Right kidney (tissue), 9 donors: ENCODE results near the gene NDUFB8.
"Not testable (repeated sequence)": the region's sequence is repeated elsewhere in the genome, so short reads cannot be mapped to it uniquely, and the experiment has no call there.

ENCODE experiments used
- DNase-seq: peaks from one replicate; pipeline ENCODE4 v3.0.0-alpha.2; 2016
- long read RNA-seq, 8 donors: transcript quantifications; one replicate each; lab custom pipeline, GENCODE V29; 2026

The NDUFB8 gene
- long read RNA-seq, donor 1, transcript NDUFB8-204 (2 exons, 390 nt): minor isoform, 98 of 404 reads
- long read RNA-seq, donor 1, transcript NDUFB8-205 (4 exons, 829 nt): minor isoform, 17 of 404 reads
- long read RNA-seq, donor 1, transcript NDUFB8-201 (5 exons, 671 nt): major isoform, 180 of 404 reads
- long read RNA-seq, donor 1, partial matches to known transcripts: 101 of 404 reads
- long read RNA-seq, donor 1, other reads (novel, unspliced or antisense): 0 of 404 reads
- long read RNA-seq, donor 2, transcript NDUFB8-204 (2 exons, 390 nt): minor isoform, 64 of 271 reads
- long read RNA-seq, donor 2, transcript NDUFB8-201 (5 exons, 671 nt): major isoform, 107 of 271 reads
- long read RNA-seq, donor 2, partial matches to known transcripts: 90 of 271 reads
- long read RNA-seq, donor 2, other reads (novel, unspliced or antisense): 0 of 271 reads
- long read RNA-seq, donor 3, transcript NDUFB8-204 (2 exons, 390 nt): minor isoform, 21 of 163 reads
- long read RNA-seq, donor 3, transcript NDUFB8-207 (3 exons, 602 nt): minor isoform, 5 of 163 reads
- long read RNA-seq, donor 3, transcript NDUFB8-201 (5 exons, 671 nt): major isoform, 75 of 163 reads
- long read RNA-seq, donor 3, partial matches to known transcripts: 55 of 163 reads
- long read RNA-seq, donor 3, other reads (novel, unspliced or antisense): 0 of 163 reads
- long read RNA-seq, donor 4, transcript NDUFB8-201 (5 exons, 671 nt): major isoform, 115 of 252 reads
- long read RNA-seq, donor 4, transcript NDUFB8-204 (2 exons, 390 nt): minor isoform, 42 of 252 reads
- long read RNA-seq, donor 4, transcript NDUFB8-205 (4 exons, 829 nt): minor isoform, 10 of 252 reads
- long read RNA-seq, donor 4, partial matches to known transcripts: 80 of 252 reads
- long read RNA-seq, donor 4, other reads (novel, unspliced or antisense): 0 of 252 reads
- long read RNA-seq, donor 5, transcript NDUFB8-205 (4 exons, 829 nt): minor isoform, 12 of 340 reads
- long read RNA-seq, donor 5, transcript NDUFB8-201 (5 exons, 671 nt): major isoform, 161 of 340 reads
- long read RNA-seq, donor 5, transcript NDUFB8-204 (2 exons, 390 nt): minor isoform, 51 of 340 reads
- long read RNA-seq, donor 5, partial matches to known transcripts: 107 of 340 reads
- long read RNA-seq, donor 5, other reads (novel, unspliced or antisense): 0 of 340 reads
- long read RNA-seq, donor 6, transcript NDUFB8-201 (5 exons, 671 nt): major isoform, 148 of 329 reads
- long read RNA-seq, donor 6, transcript NDUFB8-205 (4 exons, 829 nt): minor isoform, 16 of 329 reads
- long read RNA-seq, donor 6, transcript NDUFB8-204 (2 exons, 390 nt): minor isoform, 59 of 329 reads
- long read RNA-seq, donor 6, partial matches to known transcripts: 102 of 329 reads
- long read RNA-seq, donor 6, other reads (novel, unspliced or antisense): 0 of 329 reads
- long read RNA-seq, donor 7, transcript NDUFB8-204 (2 exons, 390 nt): minor isoform, 73 of 440 reads
- long read RNA-seq, donor 7, transcript NDUFB8-205 (4 exons, 829 nt): minor isoform, 15 of 440 reads
- long read RNA-seq, donor 7, transcript NDUFB8-207 (3 exons, 602 nt): minor isoform, 6 of 440 reads
- long read RNA-seq, donor 7, transcript NDUFB8-201 (5 exons, 671 nt): major isoform, 203 of 440 reads
- long read RNA-seq, donor 7, partial matches to known transcripts: 138 of 440 reads
- long read RNA-seq, donor 7, other reads (novel, unspliced or antisense): 0 of 440 reads
- long read RNA-seq, donor 8, transcript NDUFB8-207 (3 exons, 602 nt): minor isoform, 5 of 266 reads
- long read RNA-seq, donor 8, transcript NDUFB8-204 (2 exons, 390 nt): minor isoform, 40 of 266 reads
- long read RNA-seq, donor 8, transcript NDUFB8-205 (4 exons, 829 nt): minor isoform, 10 of 266 reads
- long read RNA-seq, donor 8, transcript NDUFB8-201 (5 exons, 671 nt): major isoform, 132 of 266 reads
- long read RNA-seq, donor 8, partial matches to known transcripts: 78 of 266 reads
- long read RNA-seq, donor 8, other reads (novel, unspliced or antisense): 0 of 266 reads

DNA sequence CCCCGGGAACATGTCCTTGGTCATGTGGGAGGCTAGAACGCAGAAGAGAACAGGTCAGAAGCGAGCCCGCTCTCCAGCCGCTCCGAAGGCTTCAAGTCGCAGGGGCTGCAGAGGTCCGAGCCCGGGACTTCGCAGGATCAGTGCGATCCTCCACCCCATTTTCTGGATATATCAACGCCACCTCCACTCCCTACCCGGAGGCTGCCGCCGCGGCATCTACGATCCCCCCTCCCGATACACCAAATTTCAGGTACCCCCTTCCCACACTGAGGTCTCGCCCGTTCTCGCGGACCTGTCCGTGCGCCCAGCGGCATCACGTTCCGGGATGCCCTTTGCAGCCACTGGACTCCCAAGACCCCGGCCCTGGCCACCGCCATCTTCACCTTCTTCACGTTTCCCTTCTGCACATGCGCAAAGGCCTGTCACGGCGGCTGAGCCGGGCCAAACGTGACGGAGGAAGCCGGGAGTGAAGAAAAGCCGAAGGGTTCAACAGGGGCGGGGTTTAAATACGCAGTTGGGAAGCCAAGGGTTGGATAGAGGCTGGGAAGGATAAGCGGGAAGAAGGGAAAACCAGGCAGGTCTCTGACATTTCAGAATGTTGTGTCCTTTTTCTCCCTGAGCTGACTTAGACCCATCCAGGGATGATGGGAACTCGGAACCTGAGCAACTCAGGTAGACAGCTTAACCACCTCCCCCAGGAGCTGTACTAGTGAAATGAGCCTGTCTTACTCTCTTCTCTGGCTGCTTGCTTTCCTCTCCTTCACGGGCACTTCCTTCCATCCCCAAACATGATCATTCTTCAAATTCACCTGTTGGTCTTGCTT lies at the start of gene NDUFB8:
TSS of gene NDUFB8 (minus strand) at position 397 of the 824 bp plus-strand sequence. CDS start at position 377, 20 bp downstream.
- DNase-seq: peak; percentile 92

GRCh38 chr10:100576282-100576635 lies 46.6 kb upstream of the NDUFB8 start:
- no peak for DNase-seq

- DNase-seq: no peak
Observed at GRCh38 chr10:100575585-100576281, 46.1 kb upstream of the NDUFB8 start.

- DNase-seq: not testable (repeated sequence)
Observed at GRCh38 chr10:100575146-100575545, 45.5 kb upstream of the NDUFB8 start.

DNA sequence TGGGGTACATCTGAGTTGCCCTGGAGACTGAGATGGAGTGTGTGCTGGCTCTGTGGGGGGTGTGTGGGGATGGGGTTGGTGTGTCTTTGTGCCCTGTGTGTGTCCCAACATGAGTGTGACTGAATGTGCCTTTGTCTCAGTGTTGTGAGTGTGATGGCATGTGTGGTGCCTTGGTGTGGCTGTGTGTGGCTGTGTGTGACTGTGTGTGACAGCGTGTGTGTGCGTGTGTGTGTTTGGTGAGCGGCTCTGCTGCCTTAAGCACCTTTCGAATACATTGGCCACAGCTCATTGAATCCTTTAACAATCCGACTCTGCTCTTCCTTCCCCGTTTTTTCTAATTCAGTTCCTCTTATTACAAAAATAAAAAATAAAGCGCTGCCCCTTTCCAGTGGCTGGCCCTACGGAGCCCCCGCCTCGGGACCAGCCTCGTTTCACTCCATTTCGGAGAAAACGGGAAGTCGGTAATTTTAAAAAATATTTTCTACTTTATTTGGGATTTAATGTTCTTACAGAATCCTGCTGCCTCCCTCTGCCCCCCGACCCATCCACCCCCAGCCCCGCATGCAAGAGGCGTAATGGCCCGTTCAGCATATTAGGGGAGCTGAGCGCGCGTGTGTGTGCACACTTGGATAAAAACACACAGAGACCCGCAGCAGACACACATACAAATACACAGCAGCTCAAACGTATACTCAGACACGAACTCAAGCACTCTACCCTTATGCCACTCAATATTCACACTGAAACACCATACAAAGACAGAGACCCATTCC lies 41.6 kb upstream of the NDUFB8 start:
- DNase-seq: peak; percentile 39

GRCh38 chr10:100570506-100570905 lies 40.8 kb upstream of the NDUFB8 start:
- DNase-seq: no peak

GRCh38 chr10:100569687-100570481 lies 40.2 kb upstream of the NDUFB8 start:
- DNase-seq: peak; percentile 76

GRCh38 chr10:100568912-100569311 lies 39.2 kb upstream of the NDUFB8 start:
- DNase-seq: no peak

DNA sequence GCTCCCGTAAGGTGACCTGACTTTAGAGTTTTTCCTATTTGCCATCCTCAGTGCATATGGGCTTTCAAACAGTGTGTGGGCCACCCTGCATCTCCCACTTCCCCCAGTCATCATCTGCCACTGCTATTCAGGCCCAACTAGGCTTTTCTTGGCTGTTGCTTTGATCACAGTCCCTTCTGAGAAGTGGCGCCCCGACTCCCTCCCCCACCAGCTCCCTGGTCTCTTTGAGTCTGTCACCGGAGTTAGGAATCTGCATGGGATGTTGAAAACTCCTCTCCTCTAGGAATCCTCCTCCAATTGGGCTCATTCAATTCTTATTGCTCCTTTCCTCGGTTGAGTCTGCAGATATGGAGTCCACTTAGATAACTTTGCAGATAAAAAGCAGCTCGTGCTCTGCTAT lies 38.2 kb upstream of the NDUFB8 start:
- no peak for DNase-seq

DNA sequence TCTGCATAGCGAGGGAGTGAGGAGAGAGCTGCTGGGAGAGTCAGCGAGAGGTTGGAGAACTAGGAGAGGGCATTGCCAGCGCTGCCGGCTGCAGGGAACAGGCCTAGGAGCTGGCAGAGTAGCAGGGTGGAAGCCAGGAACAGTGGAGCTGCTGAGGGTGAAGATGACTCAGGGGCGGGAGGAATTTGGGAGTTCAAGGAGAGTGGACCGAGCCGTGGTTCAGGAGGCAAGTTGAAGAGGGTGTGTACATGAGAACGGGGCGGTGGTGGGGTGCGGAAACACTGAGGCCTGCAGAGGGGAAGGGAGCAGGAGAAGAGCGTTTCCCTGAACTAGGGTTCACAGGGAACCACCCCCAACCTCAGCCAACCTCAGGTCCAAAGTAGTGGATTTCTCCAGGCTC lies 37.6 kb upstream of the NDUFB8 start:
- no peak for DNase-seq

GRCh38 chr10:100566561-100566960 lies 36.9 kb upstream of the NDUFB8 start:
- no peak for DNase-seq

GRCh38 chr10:100565206-100565985 lies 35.7 kb upstream of the NDUFB8 start:
- no peak for DNase-seq

GRCh38 chr10:100562008-100562672 lies 32.5 kb upstream of the NDUFB8 start:
- peak; percentile 81 for DNase-seq

- no peak for DNase-seq
Observed at GRCh38 chr10:100561005-100561404, 31.3 kb upstream of the NDUFB8 start.

GRCh38 chr10:100560248-100560647 lies 30.6 kb upstream of the NDUFB8 start:
- no peak for DNase-seq

GRCh38 chr10:100554902-100555301 lies 25.2 kb upstream of the NDUFB8 start:
- DNase-seq: no peak
